Adrenal gland (tissue), 5 donors: ENCODE data around the gene CCDC69.

Experiments
- CTCF ChIP-seq, 6 experiments: fragments of 450-650 bp in 4 of 6; fragments of 200-600 bp in 2 of 6; sonication (generic) in 1 of 6; IDR thresholded peaks; 1 replicate in 5 of 6; 2 replicates in 1 of 6; pipeline versions ENCODE4 v1.5.1 to v1.8.0; 2016 to 2021; ENCODE audit warnings: antibody characterized with exemption in 6 of 6, mild to moderate bottlenecking in 2 of 6, moderate library complexity in 1 of 6
- POLR2A ChIP-seq, 2 donors: fragments of 450-650 bp; IDR thresholded peaks; one replicate each; pipeline ENCODE4 v1.6.1; 2017; ENCODE audit warnings: antibody characterized with exemption in 2 of 2, mild to moderate bottlenecking in 2 of 2, moderate library complexity in 1 of 2
- donor health status: DM: no; HTN: no; CAD: no.

GRCh38 chr5:151216781-151217180, 7.1 kb downstream of the CCDC69 start:
- TF ChIP-seq CTCF (IDR thresholded peaks at IDR 0.05) (no peak), POLR2A (IDR thresholded peaks at IDR 0.05) (no peak)
